Ascending aorta (tissue), 2 donors: ENCODE results near the gene PIH1D1. TPM values are rescaled to one million over a fixed set of nuclear protein-coding genes. Genes with fewer than 3 reads are reported as not detected.

Experiments
- DNase-seq, 2 donors: peaks; one replicate each; pipeline ENCODE4 v3.0.0-alpha.2; 2019; ENCODE audit warnings: low spot score in 2 of 2
- H3K27ac ChIP-seq, 2 donors: fragments of 200-600 bp; sonication (generic); one replicate each; pipeline ENCODE4 v1.5.1; 2016 to 2017; ENCODE audit warnings: mild to moderate bottlenecking in 1 of 2
- H3K27me3 ChIP-seq: fragments of 200-600 bp; sonication (generic); one replicate; pipeline ENCODE4 v1.5.1; 2017
- H3K36me3 ChIP-seq, 2 donors: fragments of 200-600 bp; sonication (generic); one replicate each; pipeline ENCODE4 v1.5.1; 2016
- H3K4me1 ChIP-seq, 2 donors: fragments of 200-600 bp; sonication (generic); one replicate each; pipeline ENCODE4 v1.5.1; 2016 to 2017; ENCODE audit warnings: mild to moderate bottlenecking in 1 of 2
- H3K4me3 ChIP-seq, 2 donors: fragments of 200-600 bp; sonication (generic); one replicate each; pipeline ENCODE4 v1.5.1; 2016 to 2017; ENCODE audit warnings: mild to moderate bottlenecking in 1 of 2
- H3K9me3 ChIP-seq, 2 donors: fragments of 200-600 bp; sonication (generic); one replicate each; pipeline ENCODE4 v1.5.1; 2016
- intact Hi-C: fragments of 100-400 bp; cut with DNase I; formaldehyde crosslinking; loops from one replicate; pipeline ENCODE4 v1.15.1; 2023
- total RNA-seq: library from RNA; depleted of rRNA; stranded (reverse); fragments of >200 nt; gene quantifications from one replicate; pipeline ENCODE4 v1.1.0, GENCODE V29; 2016
- TF ChIP-seq, protein P1 (sequence below), 3 experiments: fragments of 200-600 bp in 2 of 3; fragments of 450-650 bp in 1 of 3; sonication (generic) in 2 of 3; IDR thresholded peaks; one replicate each; pipeline ENCODE4 v1.5.1; 2016 to 2019; ENCODE audit warnings: antibody characterized with exemption in 3 of 3, mild to moderate bottlenecking in 1 of 3, moderate library complexity in 1 of 3

The PIH1D1 gene
- total RNA-seq, 1 donor from 2014 or later = 177 TPM

DNA sequence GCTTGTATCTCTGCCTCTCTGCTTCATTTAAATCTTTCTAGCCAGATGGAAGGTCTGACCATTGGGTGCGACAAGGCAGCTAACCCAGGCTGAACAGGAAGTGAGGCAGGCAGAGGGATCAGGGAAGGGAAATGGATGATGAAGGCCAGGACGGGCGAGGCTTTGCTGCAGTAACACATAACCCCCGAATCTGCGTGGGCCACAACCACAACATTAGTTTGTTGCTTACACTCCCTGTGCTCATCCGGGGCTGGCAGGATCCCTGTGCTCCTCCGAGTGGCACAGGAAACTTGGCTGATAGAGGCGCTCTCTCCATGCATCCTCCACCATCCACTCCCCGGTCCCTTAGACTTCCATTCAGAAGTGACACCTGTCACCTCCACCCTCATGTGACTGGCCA lies 21.3 kb upstream of the PIH1D1 start:
- DNase-seq = no peak
- Histone ChIP-seq H3K9me3 (no peaks in the 10 kb centered on the region), H3K4me1 (peaks cover 0 to 4% of the 10 kb centered on the region in 2 donors), H3K4me3 (no peak overlapping the region), H3K36me3 (no peaks in the 10 kb centered on the region), H3K27ac (no peak overlapping the region), H3K27me3 (no peaks in the 10 kb centered on the region)
- intact Hi-C loops = no loop called here
- TF ChIP-seq, protein P1, sequence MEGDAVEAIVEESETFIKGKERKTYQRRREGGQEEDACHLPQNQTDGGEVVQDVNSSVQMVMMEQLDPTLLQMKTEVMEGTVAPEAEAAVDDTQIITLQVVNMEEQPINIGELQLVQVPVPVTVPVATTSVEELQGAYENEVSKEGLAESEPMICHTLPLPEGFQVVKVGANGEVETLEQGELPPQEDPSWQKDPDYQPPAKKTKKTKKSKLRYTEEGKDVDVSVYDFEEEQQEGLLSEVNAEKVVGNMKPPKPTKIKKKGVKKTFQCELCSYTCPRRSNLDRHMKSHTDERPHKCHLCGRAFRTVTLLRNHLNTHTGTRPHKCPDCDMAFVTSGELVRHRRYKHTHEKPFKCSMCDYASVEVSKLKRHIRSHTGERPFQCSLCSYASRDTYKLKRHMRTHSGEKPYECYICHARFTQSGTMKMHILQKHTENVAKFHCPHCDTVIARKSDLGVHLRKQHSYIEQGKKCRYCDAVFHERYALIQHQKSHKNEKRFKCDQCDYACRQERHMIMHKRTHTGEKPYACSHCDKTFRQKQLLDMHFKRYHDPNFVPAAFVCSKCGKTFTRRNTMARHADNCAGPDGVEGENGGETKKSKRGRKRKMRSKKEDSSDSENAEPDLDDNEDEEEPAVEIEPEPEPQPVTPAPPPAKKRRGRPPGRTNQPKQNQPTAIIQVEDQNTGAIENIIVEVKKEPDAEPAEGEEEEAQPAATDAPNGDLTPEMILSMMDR (IDR thresholded peaks at IDR 0.05) = no peak

GRCh38 chr19:49470615-49470978 lies 19.0 kb upstream of the PIH1D1 start:
- H3K4me3 ChIP-seq = no peak overlapping the region
- no peak overlapping the region for H3K27ac ChIP-seq
- no peaks in the 10 kb centered on the region for H3K27me3 ChIP-seq
- DNase-seq = no peak
- peaks cover 0 to 4% of the 10 kb centered on the region in 2 donors for H3K4me1 ChIP-seq
- no peaks in the 10 kb centered on the region for H3K9me3 ChIP-seq
- intact Hi-C loops = no loop called here
- TF ChIP-seq, protein P1 (IDR thresholded peaks at IDR 0.05) = no peak
- H3K36me3 ChIP-seq = peaks cover 4 to 5% of the 10 kb centered on the region in 2 donors

- H3K27ac ChIP-seq = peak overlapping the region in 1 of 2 donors; percentile 18
- intact Hi-C loops = no loop called here
- DNase-seq = no peak
- H3K4me1 ChIP-seq = peaks cover 0 to 4% of the 10 kb centered on the region in 2 donors
- H3K4me3 ChIP-seq = no peak overlapping the region
- TF ChIP-seq, protein P1 (IDR thresholded peaks at IDR 0.05) = peak in 1 of 3 experiments; percentile 6
- H3K36me3 ChIP-seq = peaks cover 4 to 6% of the 10 kb centered on the region in 2 donors
- no peaks in the 10 kb centered on the region for H3K27me3 ChIP-seq
- no peaks in the 10 kb centered on the region for H3K9me3 ChIP-seq
Measured at GRCh38 chr19:49469828-49470614, 18.4 kb upstream of the PIH1D1 start.

- Histone ChIP-seq H3K4me3 (no peak overlapping the region), H3K36me3 (peaks cover 4 to 12% of the 10 kb centered on the region in 2 donors), H3K9me3 (no peaks in the 10 kb centered on the region), H3K27ac (peak overlapping the region in 1 of 2 donors; percentile 52), H3K4me1 (peaks cover 0 to 4% of the 10 kb centered on the region in 2 donors), H3K27me3 (no peaks in the 10 kb centered on the region)
- TF ChIP-seq, protein P1 (IDR thresholded peaks at IDR 0.05) = no peak
- intact Hi-C loops = no loop called here
- DNase-seq = peak in 1 of 2 donors; percentile 90
Measured at GRCh38 chr19:49468746-49469447, 17.3 kb upstream of the PIH1D1 start.

GRCh38 chr19:49468199-49468598 lies 16.6 kb upstream of the PIH1D1 start:
- Histone ChIP-seq H3K27ac (peak overlapping the region in 1 of 2 donors; percentile 52), H3K36me3 (peaks cover 4 to 12% of the 10 kb centered on the region in 2 donors), H3K9me3 (no peaks in the 10 kb centered on the region), H3K4me3 (no peak overlapping the region), H3K4me1 (no peaks in the 10 kb centered on the region), H3K27me3 (no peaks in the 10 kb centered on the region)
- no peak for DNase-seq
- TF ChIP-seq, protein P1 (IDR thresholded peaks at IDR 0.05) = no peak
- intact Hi-C loops = no loop called here
